Stimulated activated CD8-positive, alpha-beta memory T cell treated with anti-CD3 and anti-CD28 coated beads, Interleukin-7, amount 100 ng/mL, for 48 hours (primary cell): ENCODE measurements around the gene SURF2.

Experiments used
- DNase-seq, 2 donors: peaks; one replicate each; pipeline ENCODE4 v3.0.0-alpha.2; 2020; ENCODE audit warnings: low read depth in 1 of 2; ENCODE audit errors: extremely low read depth in 1 of 2

Gene SURF2

GRCh38 chr9:133396952-133397351, 40.6 kb downstream of the SURF2 start:
- no peak for DNase-seq

- DNase-seq, result no peak
These were observed 41.0 kb downstream of the SURF2 start for GRCh38 chr9:133397370-133397769.

- no peak for DNase-seq
These were observed 41.5 kb downstream of the SURF2 start for GRCh38 chr9:133397895-133398294.

GRCh38 chr9:133400292-133400691, 43.9 kb downstream of the SURF2 start:
- DNase-seq, result no peak

- no peak for DNase-seq
These were observed 45.2 kb downstream of the SURF2 start for GRCh38 chr9:133401588-133401987.

- DNase-seq, result no peak
These were observed 46.3 kb downstream of the SURF2 start for GRCh38 chr9:133402689-133403088.

- peak in 1 of 2 donors; percentile 37 for DNase-seq
These were observed 47.6 kb downstream of the SURF2 start for GRCh38 chr9:133403766-133404453.

- DNase-seq, result no peak
These were observed 48.2 kb downstream of the SURF2 start for GRCh38 chr9:133404454-133405002.

- DNase-seq, result no peak
These were observed 49.4 kb downstream of the SURF2 start for GRCh38 chr9:133405508-133406438.

GRCh38 chr9:133406480-133407307, 50.3 kb downstream of the SURF2 start:
- DNase-seq, result peak; percentile 67 to 81

- DNase-seq, result no peak
These were observed 51.7 kb downstream of the SURF2 start for GRCh38 chr9:133408042-133408441.
